ENCODE measurements around the gene NUDT3.
"Not testable (repeated sequence)": the region's sequence is repeated elsewhere in the genome, so short reads cannot be mapped to it uniquely, and the experiment has no call there.

NUDT3 gene

GRCh38 chr6:34276191-34276590 lies 116.3 kb downstream of the NUDT3 start:
- H3K9ac ChIP-seq (ENCODE audit: low read depth, low read length): no peak overlapping the region
- no peaks in the 10 kb centered on the region; the same call in 1 of the 2 replicates for H3K4me1 ChIP-seq (ENCODE audit: insufficient read depth, low read length)
- H3K36me3 ChIP-seq (ENCODE audit: insufficient read depth, low read length): no peaks in the 10 kb centered on the region; the same call in 1 of the 2 replicates

DNA sequence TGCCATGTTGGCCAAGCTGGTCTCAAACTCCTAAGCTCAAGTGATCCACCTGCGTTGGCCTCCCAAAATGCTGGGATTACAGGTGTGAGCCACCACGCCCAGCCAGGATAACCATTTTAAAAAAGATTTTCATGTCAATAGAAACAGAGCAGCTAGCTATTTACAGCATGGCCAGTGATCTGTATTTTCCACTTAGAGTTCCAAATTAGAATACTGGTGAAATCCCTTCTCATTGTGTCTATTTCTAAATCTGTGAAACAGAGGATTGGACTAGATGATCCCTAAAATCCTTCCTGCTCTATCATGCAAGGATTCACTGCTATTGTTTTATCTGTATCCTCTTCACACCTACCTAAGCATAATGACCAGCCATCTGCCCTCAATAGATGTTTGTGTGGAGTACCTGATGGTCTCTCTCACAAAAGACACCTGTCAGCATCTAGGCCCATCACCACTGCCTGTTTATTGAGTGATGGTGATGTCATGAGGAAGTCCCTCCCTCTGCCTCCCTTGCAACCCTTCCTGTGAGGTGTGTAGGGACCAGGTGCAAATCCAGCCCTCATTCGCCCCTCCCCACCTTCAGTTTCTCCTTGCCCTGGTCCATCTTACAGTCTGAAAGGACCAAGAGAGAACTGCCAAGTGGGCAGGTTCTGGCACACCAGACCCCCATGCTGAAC lies 117.2 kb downstream of the NUDT3 start:
- Histone ChIP-seq H3K9ac (ENCODE audit: low read depth, low read length) (no peak overlapping the region), H3K4me1 (ENCODE audit: insufficient read depth, low read length) (no peaks in the 10 kb centered on the region; the same call in 1 of the 2 replicates), H3K36me3 (ENCODE audit: insufficient read depth, low read length) (no peaks in the 10 kb centered on the region; the same call in 1 of the 2 replicates), H3K9me3 (ENCODE audit: control insufficient read depth, insufficient read depth, low read length) (no peaks in the 10 kb centered on the region)

More at GRCh38 chr6:34276191-34276590, 116.3 kb downstream of the NUDT3 start:
- H3K9me3 ChIP-seq (ENCODE audit: control insufficient read depth, insufficient read depth, low read length): no peaks in the 10 kb centered on the region

DNA sequence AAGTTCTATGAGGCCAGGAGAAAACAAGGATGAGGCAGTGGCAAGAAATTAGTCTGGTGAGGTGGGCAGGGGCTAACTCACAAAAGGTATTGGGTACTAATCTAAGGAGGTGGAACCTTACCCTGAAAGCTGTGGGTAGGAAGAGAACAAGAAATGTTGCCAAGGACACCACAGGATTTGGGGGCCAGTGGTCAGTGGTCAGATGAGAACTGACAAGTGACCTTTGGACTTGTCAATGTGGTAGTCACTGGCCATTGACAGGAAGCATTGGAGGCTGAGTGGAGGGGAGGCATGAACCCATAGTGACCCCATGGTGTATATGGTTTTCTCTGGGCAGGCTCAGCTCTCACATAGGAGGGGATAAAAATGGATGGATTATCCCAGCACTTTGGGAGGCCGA lies 118.3 kb downstream of the NUDT3 start:
- H3K4me1 ChIP-seq (ENCODE audit: insufficient read depth, low read length): no peaks in the 10 kb centered on the region; the same call in 1 of the 2 replicates
- no peaks in the 10 kb centered on the region for H3K9me3 ChIP-seq (ENCODE audit: control insufficient read depth, insufficient read depth, low read length)
- H3K9ac ChIP-seq (ENCODE audit: low read depth, low read length): no peak overlapping the region
- no peaks in the 10 kb centered on the region; the same call in 1 of the 2 replicates for H3K36me3 ChIP-seq (ENCODE audit: insufficient read depth, low read length)

DNA sequence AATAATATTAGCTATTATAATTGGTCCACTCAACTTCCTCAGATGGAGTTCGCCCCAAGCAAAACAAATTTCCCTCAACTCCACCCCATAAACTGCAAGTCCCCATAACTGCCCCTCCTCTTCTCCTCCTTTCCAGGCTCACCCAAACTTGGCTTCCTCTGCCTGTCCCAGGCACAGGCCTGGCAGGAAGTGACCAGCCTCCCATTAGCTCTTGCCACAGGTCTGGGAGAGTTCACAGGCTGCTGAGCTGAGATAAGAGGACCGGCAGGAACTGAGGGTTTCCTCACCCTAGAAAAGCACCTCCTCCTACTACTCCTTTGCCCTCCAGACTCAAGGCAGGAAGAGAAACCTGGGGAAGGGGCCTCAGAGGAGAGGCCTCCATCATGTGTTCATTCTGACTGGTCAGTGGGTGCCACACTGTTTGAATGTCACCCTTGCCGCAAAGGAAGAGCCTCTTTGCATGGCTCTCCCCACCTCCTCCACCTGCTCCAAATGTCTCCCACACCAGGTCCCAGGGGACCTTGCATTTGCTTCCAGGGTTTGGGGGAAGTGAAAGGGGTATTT lies 119.1 kb downstream of the NUDT3 start:
- Histone ChIP-seq H3K4me1 (ENCODE audit: insufficient read depth, low read length) (no peaks in the 10 kb centered on the region; the same call in 1 of the 2 replicates), H3K9ac (ENCODE audit: low read depth, low read length) (no peak overlapping the region), H3K9me3 (ENCODE audit: control insufficient read depth, insufficient read depth, low read length) (no peaks in the 10 kb centered on the region), H3K36me3 (ENCODE audit: insufficient read depth, low read length) (no peaks in the 10 kb centered on the region)

- Histone ChIP-seq H3K36me3 (ENCODE audit: insufficient read depth, low read length) (no peaks in the 10 kb centered on the region), H3K9me3 (ENCODE audit: control insufficient read depth, insufficient read depth, low read length) (no peaks in the 10 kb centered on the region), H3K9ac (ENCODE audit: low read depth, low read length) (no peak overlapping the region), H3K4me1 (ENCODE audit: insufficient read depth, low read length) (no peaks in the 10 kb centered on the region; the same call in 1 of the 2 replicates)
These were observed 120.2 kb downstream of the NUDT3 start for GRCh38 chr6:34272013-34272926.

DNA sequence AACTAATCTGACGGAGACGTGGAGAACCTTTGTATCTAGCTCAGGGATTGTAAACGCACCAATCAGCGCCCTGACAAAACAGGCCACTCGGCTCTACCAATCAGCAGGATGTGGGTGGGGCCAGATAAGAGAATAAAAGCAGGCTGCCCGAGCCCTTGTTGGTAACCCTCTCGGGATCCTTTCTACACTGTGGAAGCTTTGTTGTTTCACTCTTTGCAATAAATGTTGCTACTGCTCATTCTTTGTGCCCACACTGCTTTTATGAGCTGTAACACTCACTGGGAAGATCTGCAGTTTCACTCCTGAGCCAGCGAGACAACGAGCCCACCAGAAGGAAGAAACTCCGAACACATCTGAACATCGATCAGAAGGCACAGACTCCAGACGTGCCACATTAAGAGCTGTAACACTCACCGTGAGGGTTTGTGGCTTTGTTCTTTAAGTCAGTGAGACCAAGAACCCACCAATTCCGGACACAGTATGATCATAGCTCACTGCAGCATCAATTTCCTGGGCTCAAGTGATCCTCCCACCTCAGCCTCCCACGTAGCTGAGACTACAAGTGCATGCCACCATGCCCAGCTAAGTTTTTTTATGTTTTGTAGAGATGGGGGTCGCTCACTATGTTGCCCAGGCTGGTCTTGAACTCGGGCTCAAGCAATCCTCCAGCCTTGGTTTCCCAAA lies 122.7 kb downstream of the NUDT3 start:
- not testable (repeated sequence) for H3K9me3 ChIP-seq (ENCODE audit: control insufficient read depth, insufficient read depth, low read length); H3K36me3 ChIP-seq (ENCODE audit: insufficient read depth, low read length); H3K4me1 ChIP-seq (ENCODE audit: insufficient read depth, low read length); H3K9ac ChIP-seq (ENCODE audit: low read depth, low read length)

DNA sequence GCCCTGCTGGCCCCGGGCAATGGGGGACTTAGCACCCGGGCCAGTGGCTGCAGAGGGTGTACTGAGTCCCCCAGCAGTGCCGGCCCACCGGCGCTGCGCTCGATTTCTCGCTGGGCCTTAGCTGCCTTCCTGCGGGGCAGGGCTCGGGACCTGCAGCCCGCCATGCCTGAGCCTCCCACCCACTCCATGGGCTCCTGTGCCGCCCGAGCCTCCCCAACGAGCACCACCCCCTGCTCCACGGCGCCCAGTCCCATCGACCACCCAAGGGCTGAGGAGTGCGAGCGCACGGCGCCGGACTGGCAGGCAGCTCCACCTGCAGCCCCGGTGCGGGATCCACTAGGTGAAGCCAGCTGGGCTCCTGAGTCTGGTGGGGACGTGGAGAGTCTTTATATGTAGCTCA lies 123.3 kb downstream of the NUDT3 start:
- not testable (repeated sequence) for H3K9ac ChIP-seq (ENCODE audit: low read depth, low read length); H3K4me1 ChIP-seq (ENCODE audit: insufficient read depth, low read length); H3K36me3 ChIP-seq (ENCODE audit: insufficient read depth, low read length); H3K9me3 ChIP-seq (ENCODE audit: control insufficient read depth, insufficient read depth, low read length)

- Histone ChIP-seq H3K36me3 (ENCODE audit: insufficient read depth, low read length) (no peaks in the 10 kb centered on the region), H3K9me3 (ENCODE audit: control insufficient read depth, insufficient read depth, low read length) (no peaks in the 10 kb centered on the region), H3K4me1 (ENCODE audit: insufficient read depth, low read length) (no peaks in the 10 kb centered on the region; the same call in 1 of the 2 replicates), H3K9ac (ENCODE audit: low read depth, low read length) (no peak overlapping the region)
These were observed 124.7 kb downstream of the NUDT3 start for GRCh38 chr6:34267746-34268145.

DNA sequence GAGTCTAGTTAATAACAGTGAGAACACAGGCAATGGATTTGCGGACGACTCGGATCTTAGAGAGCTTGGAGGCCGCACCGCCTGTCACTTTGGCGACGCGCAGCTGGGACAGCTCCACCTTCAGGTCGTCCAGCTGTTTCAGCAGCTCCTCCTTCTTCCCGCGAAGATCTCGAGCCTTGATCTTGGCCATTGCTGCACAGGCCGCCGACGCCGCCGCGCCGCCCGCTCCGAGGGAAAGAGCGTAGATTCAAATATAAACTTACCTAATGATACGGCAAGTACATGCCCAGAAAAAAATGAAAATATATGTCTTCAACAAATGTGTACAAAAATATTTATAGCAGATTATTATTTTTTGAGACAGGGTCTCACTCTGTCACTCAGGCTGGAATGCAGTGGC lies 129.0 kb downstream of the NUDT3 start:
- H3K4me1 ChIP-seq (ENCODE audit: insufficient read depth, low read length); H3K9me3 ChIP-seq (ENCODE audit: control insufficient read depth, insufficient read depth, low read length); H3K9ac ChIP-seq (ENCODE audit: low read depth, low read length); H3K36me3 ChIP-seq (ENCODE audit: insufficient read depth, low read length): not testable (repeated sequence)

DNA sequence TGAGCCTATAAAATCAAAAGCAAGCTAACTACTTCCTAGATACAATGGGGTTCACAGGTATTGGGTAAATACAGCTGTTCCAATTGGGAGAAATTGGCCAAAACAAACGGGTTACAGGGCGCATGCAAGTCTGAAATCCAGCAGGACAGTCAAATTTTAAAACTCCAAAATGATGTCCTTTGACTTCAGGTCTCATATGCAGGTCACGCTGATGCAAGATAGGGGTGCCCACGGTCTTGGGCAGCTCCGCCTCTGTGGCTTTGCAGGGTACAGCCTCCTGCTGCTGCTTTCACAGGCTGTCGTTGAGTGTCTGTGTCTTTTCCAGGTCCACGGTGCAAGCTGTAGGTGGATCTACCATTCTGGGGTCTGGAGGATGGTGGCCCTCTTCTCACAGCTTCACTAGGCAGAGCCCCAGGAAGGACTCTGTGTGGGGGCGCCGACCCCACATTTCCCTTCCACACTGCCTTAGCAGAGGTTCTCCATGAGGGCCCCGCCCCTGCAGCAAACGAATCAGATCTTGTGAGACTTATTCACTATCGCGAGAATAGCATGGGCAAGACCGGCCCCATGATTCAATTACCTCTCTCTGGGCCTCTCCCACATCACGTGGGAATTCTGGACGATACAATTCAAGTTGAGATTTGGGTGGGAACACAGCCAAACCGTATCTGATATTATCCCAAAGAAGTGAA lies 131.7 kb downstream of the NUDT3 start:
- no peak overlapping the region for H3K9ac ChIP-seq (ENCODE audit: low read depth, low read length)
- no peaks in the 10 kb centered on the region for H3K36me3 ChIP-seq (ENCODE audit: insufficient read depth, low read length)
- H3K9me3 ChIP-seq (ENCODE audit: control insufficient read depth, insufficient read depth, low read length): no peaks in the 10 kb centered on the region; the same call in 1 of the 2 replicates
- H3K4me1 ChIP-seq (ENCODE audit: insufficient read depth, low read length): no peaks in the 10 kb centered on the region

GRCh38 chr6:34259529-34260069 lies 132.9 kb downstream of the NUDT3 start:
- no peaks in the 10 kb centered on the region; the same call in 1 of the 2 replicates for H3K9me3 ChIP-seq (ENCODE audit: control insufficient read depth, insufficient read depth, low read length)
- H3K36me3 ChIP-seq (ENCODE audit: insufficient read depth, low read length): no peaks in the 10 kb centered on the region
- no peak overlapping the region for H3K9ac ChIP-seq (ENCODE audit: low read depth, low read length)
- no peaks in the 10 kb centered on the region for H3K4me1 ChIP-seq (ENCODE audit: insufficient read depth, low read length)

DNA sequence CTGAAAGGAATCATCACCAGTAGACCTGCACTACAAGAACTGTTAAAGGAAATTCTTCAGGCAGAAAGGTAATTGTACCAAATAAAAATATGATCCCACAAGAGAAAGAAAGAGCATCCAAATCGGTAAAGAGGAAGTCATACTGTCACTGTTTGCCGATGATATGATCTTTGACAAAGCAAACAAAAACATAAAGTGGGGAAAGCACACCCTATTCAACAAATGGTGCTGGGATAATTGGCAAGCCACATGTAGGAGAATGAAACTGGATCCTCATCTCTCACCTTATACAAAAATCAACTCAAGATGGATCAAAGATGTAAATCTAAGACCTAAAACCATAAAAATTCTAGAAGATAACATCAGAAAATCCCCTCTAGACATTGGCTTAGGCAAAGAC lies 140.1 kb downstream of the NUDT3 start:
- not testable (repeated sequence) for H3K9ac ChIP-seq (ENCODE audit: low read depth, low read length); H3K9me3 ChIP-seq (ENCODE audit: control insufficient read depth, insufficient read depth, low read length); H3K36me3 ChIP-seq (ENCODE audit: insufficient read depth, low read length); H3K4me1 ChIP-seq (ENCODE audit: insufficient read depth, low read length)

DNA sequence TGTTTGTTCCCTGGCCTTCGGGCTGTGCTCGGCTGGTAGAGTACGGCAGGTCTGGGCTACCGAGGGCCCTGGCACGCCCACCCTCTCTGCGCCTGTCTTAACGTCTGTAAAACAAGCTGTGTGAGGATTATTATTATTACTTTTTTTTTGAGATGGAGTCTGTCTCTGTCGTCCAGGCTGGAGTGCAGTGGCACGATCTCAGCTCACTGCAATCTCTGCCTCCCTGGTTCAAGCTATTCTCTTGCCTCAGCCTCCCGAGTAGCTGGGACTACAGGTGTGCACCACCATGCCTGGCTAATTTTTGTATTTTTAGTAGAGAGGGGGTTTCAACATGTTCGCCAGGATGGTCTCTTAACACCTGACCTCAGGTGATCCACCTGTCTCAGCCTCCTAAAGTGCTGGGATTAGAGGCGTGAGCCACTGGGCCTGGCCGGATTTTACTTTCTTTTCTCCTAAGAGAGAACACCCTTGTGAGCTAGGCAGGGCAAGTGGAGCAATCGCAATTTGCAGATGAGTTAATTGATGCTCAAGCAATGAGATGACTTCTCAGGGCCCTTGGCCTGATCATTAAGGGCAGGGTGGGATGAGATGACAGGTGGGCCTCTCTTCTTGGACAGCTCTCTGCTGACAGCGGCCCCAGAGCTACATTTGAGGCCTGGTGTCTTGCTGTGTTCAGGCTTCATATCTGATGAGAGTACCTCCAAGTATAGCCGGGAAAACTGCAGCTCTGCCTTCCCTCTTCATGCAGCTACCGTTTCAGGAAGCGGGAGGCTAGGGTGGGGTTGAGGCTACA lies 142.8 kb downstream of the NUDT3 start:
- Histone ChIP-seq H3K9ac (ENCODE audit: low read depth, low read length) (peak overlapping the region; percentile 74), H3K36me3 (ENCODE audit: insufficient read depth, low read length) (no peaks in the 10 kb centered on the region), H3K9me3 (ENCODE audit: control insufficient read depth, insufficient read depth, low read length) (no peaks in the 10 kb centered on the region), H3K4me1 (ENCODE audit: insufficient read depth, low read length) (peaks cover 4% of the 10 kb centered on the region; the same call in 1 of the 2 replicates)
